Suprapubic skin (tissue), 4 donors: ENCODE data around the gene TMEM235. TPM values are rescaled to one million over a fixed set of nuclear protein-coding genes. Genes with fewer than 3 reads are reported as not detected.

Source experiments
- DNase-seq, 2 donors: peaks; one replicate each; pipeline ENCODE4 v3.0.0-alpha.2; 2019; ENCODE audit warnings: low spot score in 2 of 2
- H3K27ac ChIP-seq: fragments of 200-600 bp; sonication (generic); one replicate; pipeline ENCODE4 v1.5.1; 2019
- H3K27me3 ChIP-seq: fragments of 200-600 bp; sonication (generic); one replicate; pipeline ENCODE4 v1.5.1; 2019
- H3K36me3 ChIP-seq: fragments of 200-600 bp; sonication (generic); one replicate; pipeline ENCODE4 v1.5.1; 2019
- H3K4me1 ChIP-seq: fragments of 200-600 bp; sonication (generic); one replicate; pipeline ENCODE4 v1.5.1; 2019
- H3K4me3 ChIP-seq: fragments of 200-600 bp; sonication (generic); one replicate; pipeline ENCODE4 v1.5.1; 2019; ENCODE audit warnings: mild to moderate bottlenecking
- H3K9me3 ChIP-seq: fragments of 200-600 bp; sonication (generic); one replicate; pipeline ENCODE4 v1.5.1; 2019
- EP300 ChIP-seq: sonication (generic); formaldehyde crosslinking; IDR thresholded peaks from one replicate; pipeline ENCODE4 v1.6.1; 2017; ENCODE audit warnings: antibody characterized with exemption
- POLR2A ChIP-seq, 2 donors: fragments of 450-650 bp; IDR thresholded peaks; one replicate each; pipeline ENCODE4 v1.6.1; 2017; ENCODE audit warnings: antibody characterized with exemption in 2 of 2, mild to moderate bottlenecking in 2 of 2, moderate library complexity in 2 of 2
- POLR2AphosphoS5 ChIP-seq, 3 donors: sonication (generic); formaldehyde crosslinking; IDR thresholded peaks; one replicate each; pipeline ENCODE4 v1.6.1; 2017; ENCODE audit warnings: antibody characterized with exemption in 3 of 3
- WGBS: methylation state at CpG from one replicate; pipeline ENCODE4 v1.1.5; 2018; 5-methylcytosine and 5-hydroxymethylcytosine counted together
- total RNA-seq, 4 donors: library from RNA; depleted of rRNA; stranded (reverse); fragments of >200 nt; gene quantifications; one replicate each; pipeline ENCODE4 v1.1.0, GENCODE V29; 2016
- TF ChIP-seq, protein P1 (sequence below), 2 donors: fragments of 200-600 bp in 1 of 2; fragments of 450-650 bp in 1 of 2; sonication (generic) in 1 of 2; IDR thresholded peaks; one replicate each; pipeline ENCODE4 v1.5.1; 2016 to 2019; ENCODE audit warnings: antibody characterized with exemption in 2 of 2, mild to moderate bottlenecking in 1 of 2, moderate library complexity in 1 of 2

The TMEM235 gene
- total RNA-seq = not detected

DNA sequence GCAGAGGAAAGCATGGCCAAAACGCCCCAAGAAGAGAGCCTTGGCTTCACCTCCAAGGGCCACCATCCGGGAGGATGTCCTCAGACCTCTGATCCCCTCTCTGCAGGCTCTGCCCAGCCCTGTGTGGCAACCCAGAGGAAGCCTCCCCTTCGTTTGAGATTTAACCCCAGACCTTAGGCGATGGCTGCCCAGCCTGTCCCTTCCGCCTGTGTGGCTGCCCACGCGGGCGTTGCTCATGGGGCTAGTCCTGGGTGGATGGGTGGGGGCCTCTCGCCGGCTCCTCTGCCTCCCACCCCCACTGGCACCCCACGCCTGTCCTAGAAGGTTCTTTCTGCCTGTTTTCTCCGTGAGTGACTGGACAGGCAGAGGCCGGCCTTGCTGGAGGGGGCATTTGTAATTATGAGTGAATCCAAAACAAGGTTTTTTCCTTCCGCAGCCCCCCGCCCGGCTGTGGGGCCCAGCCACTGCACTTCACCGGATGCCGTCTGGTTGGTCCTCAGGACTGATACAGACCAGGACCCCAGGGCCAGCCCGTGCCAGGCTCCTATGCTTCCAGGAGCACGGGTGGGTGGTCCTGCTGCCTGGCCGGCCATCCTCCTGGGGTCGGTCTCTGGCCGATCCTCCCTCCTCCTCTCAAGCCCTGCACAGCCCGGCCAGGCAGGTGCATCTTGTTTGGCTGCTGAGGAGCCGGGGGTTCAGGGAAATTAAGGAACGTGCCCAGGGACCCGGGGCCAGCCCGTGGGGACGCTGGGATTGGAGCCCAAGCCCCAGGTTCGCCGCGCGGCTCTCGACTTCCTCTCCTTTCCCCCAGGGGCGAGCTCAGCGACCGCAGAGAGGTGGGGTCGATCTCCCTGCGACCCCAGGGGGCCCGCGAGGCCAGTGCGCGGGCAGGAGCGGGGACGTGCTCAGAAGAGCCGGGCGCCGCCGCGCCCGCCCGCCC lies at the start of gene TMEM235:
Gene TMEM235, plus strand, starts transcription at position 636 of the 940 bp plus-strand sequence. CDS start 393 bp downstream, outside the sequence.
- Histone ChIP-seq H3K4me1 (peaks cover 14% of the 10 kb centered on the region), H3K9me3 (no peaks in the 10 kb centered on the region), H3K4me3 (peak within 1 kb of the TSS; percentile 20), H3K27ac (no peak within 1 kb of the TSS), H3K27me3 (peaks cover 45% of the 10 kb centered on the region), H3K36me3 (no peaks in the 10 kb centered on the region)
- no peak for TF ChIP-seq POLR2AphosphoS5 (IDR thresholded peaks at IDR 0.05)
- TF ChIP-seq, protein P1, sequence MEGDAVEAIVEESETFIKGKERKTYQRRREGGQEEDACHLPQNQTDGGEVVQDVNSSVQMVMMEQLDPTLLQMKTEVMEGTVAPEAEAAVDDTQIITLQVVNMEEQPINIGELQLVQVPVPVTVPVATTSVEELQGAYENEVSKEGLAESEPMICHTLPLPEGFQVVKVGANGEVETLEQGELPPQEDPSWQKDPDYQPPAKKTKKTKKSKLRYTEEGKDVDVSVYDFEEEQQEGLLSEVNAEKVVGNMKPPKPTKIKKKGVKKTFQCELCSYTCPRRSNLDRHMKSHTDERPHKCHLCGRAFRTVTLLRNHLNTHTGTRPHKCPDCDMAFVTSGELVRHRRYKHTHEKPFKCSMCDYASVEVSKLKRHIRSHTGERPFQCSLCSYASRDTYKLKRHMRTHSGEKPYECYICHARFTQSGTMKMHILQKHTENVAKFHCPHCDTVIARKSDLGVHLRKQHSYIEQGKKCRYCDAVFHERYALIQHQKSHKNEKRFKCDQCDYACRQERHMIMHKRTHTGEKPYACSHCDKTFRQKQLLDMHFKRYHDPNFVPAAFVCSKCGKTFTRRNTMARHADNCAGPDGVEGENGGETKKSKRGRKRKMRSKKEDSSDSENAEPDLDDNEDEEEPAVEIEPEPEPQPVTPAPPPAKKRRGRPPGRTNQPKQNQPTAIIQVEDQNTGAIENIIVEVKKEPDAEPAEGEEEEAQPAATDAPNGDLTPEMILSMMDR (IDR thresholded peaks at IDR 0.05) = no peak
- no peak for TF ChIP-seq EP300
- TF ChIP-seq POLR2A (IDR thresholded peaks at IDR 0.05) = no peak
- WGBS = 39% methylated on average over 15 of the region's 52 CpGs
- DNase-seq = no peak

DNA sequence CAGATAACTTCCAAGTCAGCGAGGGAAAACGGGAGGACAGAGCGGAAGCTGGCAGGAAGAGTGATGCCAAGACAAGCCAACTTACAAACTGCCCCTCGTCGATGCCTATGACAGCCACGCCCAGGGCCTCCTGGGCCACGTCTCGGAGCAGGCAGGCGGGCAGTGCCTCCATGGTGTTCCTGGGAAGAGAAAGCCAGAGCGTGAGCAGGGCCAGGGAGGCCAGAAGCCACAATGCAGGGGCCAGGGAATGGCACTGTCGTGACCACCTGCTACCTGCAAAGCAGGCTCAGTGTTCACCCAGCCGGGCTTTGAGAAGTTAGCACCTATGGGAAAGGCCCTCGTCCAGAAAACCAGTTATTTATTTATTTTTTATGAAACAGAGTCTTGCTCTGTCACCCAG lies 48.9 kb upstream of the TMEM235 start:
- H3K4me1 ChIP-seq = peaks cover 10% of the 10 kb centered on the region
- no peak for DNase-seq
- 92% methylated on average over 13 of the region's 13 CpGs for WGBS
- no peaks in the 10 kb centered on the region for H3K27me3 ChIP-seq
- no peaks in the 10 kb centered on the region for H3K9me3 ChIP-seq
- H3K4me3 ChIP-seq = no peak overlapping the region
- no peak overlapping the region for H3K27ac ChIP-seq
- TF ChIP-seq EP300 (no peak), POLR2AphosphoS5 (IDR thresholded peaks at IDR 0.05) (no peak), POLR2A (IDR thresholded peaks at IDR 0.05) (no peak)
- TF ChIP-seq, protein P1 (IDR thresholded peaks at IDR 0.05) = no peak
- no peaks in the 10 kb centered on the region for H3K36me3 ChIP-seq

DNA sequence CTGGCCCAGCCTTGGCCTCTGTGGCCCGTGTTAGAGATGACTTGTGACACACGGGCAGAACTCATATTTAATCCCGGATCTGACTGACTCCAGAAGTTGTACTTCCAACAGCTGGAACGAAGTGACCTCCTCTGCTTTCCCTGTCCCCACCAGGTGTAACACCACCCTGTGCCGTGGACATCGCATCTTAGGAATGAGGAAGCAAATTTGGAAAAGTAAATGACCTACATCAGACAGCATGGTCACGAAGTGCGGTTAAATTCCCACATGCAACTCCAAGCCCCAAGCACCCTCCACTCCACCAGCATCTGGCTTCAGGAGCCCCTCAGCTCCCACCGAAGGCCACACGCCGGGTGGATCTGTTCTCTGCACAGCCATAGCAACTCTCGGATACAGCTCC lies 47.5 kb upstream of the TMEM235 start:
- H3K27ac ChIP-seq = no peak overlapping the region
- H3K9me3 ChIP-seq = no peaks in the 10 kb centered on the region
- TF ChIP-seq POLR2AphosphoS5 (IDR thresholded peaks at IDR 0.05) = no peak
- TF ChIP-seq, protein P1 (IDR thresholded peaks at IDR 0.05) = no peak
- TF ChIP-seq POLR2A (IDR thresholded peaks at IDR 0.05) = no peak
- H3K4me3 ChIP-seq = no peak overlapping the region
- peaks cover 21% of the 10 kb centered on the region for H3K4me1 ChIP-seq
- no peaks in the 10 kb centered on the region for H3K36me3 ChIP-seq
- no peaks in the 10 kb centered on the region for H3K27me3 ChIP-seq
- DNase-seq = no peak
- 89% methylated on average over 12 of the region's 12 CpGs for WGBS

DNA sequence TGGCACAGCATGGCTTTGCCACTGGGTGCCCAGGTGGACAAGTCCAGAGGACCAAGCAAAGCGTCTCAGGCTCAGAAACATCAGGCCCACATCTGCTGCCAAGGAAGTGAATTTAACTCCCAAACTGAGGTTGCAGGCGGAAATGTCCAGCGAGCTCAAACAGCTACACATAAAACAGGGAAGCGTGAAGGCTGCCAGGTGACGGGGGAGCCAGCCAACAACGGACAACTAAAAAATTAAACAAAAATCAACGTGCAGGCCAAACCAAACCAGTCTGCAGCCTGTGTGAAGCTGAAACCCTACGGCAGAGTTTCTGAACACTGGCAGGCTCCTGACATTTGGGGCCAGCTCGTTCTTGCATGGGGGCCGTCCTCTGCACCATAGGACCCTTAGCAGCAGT lies 47.1 kb upstream of the TMEM235 start:
- Histone ChIP-seq H3K4me3 (no peak overlapping the region), H3K27me3 (no peaks in the 10 kb centered on the region), H3K4me1 (peaks cover 21% of the 10 kb centered on the region), H3K9me3 (no peaks in the 10 kb centered on the region), H3K27ac (peak overlapping the region; percentile 26), H3K36me3 (no peaks in the 10 kb centered on the region)
- WGBS = 89% methylated on average over 10 of the region's 10 CpGs
- no peak for DNase-seq
- TF ChIP-seq POLR2A (IDR thresholded peaks at IDR 0.05) (no peak), POLR2AphosphoS5 (IDR thresholded peaks at IDR 0.05) (no peak), EP300 (no peak)
- TF ChIP-seq, protein P1 (IDR thresholded peaks at IDR 0.05) = no peak

DNA sequence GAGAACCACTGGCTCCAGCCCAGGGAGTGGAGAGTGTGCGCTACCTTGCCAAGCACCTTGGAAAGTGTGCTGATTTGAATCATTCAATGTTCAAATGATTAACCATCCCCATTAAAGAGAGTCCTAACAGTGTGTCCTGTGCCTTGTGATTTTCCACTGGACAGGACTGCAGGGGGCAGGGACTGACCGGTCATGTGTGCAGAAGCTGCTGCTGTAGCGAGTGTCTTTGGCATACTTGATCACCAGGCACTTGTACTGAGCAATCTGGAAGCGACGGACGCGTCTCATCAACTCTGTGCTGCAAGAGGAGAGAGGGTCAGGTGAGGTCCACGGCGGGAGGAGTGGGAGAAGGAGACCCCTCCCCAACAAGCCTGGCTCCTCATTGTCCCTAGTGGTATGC lies 46.6 kb upstream of the TMEM235 start:
- DNase-seq = no peak
- no peak overlapping the region for H3K4me3 ChIP-seq
- peak overlapping the region; percentile 26 for H3K27ac ChIP-seq
- WGBS = 83% methylated on average over 9 of the region's 9 CpGs
- H3K27me3 ChIP-seq = no peaks in the 10 kb centered on the region
- H3K4me1 ChIP-seq = peaks cover 21% of the 10 kb centered on the region
- no peaks in the 10 kb centered on the region for H3K36me3 ChIP-seq
- TF ChIP-seq, protein P1 (IDR thresholded peaks at IDR 0.05) = no peak
- TF ChIP-seq POLR2AphosphoS5 (IDR thresholded peaks at IDR 0.05) = no peak
- TF ChIP-seq POLR2A (IDR thresholded peaks at IDR 0.05) = no peak
- no peak for TF ChIP-seq EP300
- H3K9me3 ChIP-seq = no peaks in the 10 kb centered on the region
